Vagina (tissue), 2 donors: Measurements from ENCODE around the gene IGLON5.

Experiments
- POLR2A ChIP-seq, 2 donors: fragments of 450-650 bp; IDR thresholded peaks; one replicate each; pipeline ENCODE4 v1.6.1; 2017; ENCODE audit warnings: antibody characterized with exemption in 2 of 2, mild to moderate bottlenecking in 2 of 2, moderate library complexity in 2 of 2
- POLR2AphosphoS5 ChIP-seq, 2 donors: sonication (generic); formaldehyde crosslinking; IDR thresholded peaks; one replicate each; pipeline ENCODE4 v1.9.0; 2017; ENCODE audit warnings: antibody characterized with exemption in 2 of 2, mild to moderate bottlenecking in 2 of 2, low read depth in 1 of 2; ENCODE audit not compliant: insufficient read depth in 1 of 2
- TF ChIP-seq, protein P1 (sequence below), 3 experiments: fragments of 450-650 bp in 2 of 3; fragments of 200-600 bp in 1 of 3; sonication (generic) in 1 of 3; IDR thresholded peaks; one replicate each; pipeline ENCODE4 v1.5.1; 2017 to 2019; ENCODE audit warnings: antibody characterized with exemption in 3 of 3, mild to moderate bottlenecking in 2 of 3, moderate library complexity in 2 of 3

GRCh38 chr19:51272183-51272810, 39.1 kb upstream of the IGLON5 start:
- TF ChIP-seq, protein P1, sequence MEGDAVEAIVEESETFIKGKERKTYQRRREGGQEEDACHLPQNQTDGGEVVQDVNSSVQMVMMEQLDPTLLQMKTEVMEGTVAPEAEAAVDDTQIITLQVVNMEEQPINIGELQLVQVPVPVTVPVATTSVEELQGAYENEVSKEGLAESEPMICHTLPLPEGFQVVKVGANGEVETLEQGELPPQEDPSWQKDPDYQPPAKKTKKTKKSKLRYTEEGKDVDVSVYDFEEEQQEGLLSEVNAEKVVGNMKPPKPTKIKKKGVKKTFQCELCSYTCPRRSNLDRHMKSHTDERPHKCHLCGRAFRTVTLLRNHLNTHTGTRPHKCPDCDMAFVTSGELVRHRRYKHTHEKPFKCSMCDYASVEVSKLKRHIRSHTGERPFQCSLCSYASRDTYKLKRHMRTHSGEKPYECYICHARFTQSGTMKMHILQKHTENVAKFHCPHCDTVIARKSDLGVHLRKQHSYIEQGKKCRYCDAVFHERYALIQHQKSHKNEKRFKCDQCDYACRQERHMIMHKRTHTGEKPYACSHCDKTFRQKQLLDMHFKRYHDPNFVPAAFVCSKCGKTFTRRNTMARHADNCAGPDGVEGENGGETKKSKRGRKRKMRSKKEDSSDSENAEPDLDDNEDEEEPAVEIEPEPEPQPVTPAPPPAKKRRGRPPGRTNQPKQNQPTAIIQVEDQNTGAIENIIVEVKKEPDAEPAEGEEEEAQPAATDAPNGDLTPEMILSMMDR (IDR thresholded peaks at IDR 0.05): no peak
- TF ChIP-seq POLR2A (IDR thresholded peaks at IDR 0.05) (no peak), POLR2AphosphoS5 (IDR thresholded peaks at IDR 0.05; ENCODE audit: insufficient read depth in 1 of 2, low read depth in 1 of 2) (no peak)
